ENCODE data around the gene DPYSL4.

DNA sequence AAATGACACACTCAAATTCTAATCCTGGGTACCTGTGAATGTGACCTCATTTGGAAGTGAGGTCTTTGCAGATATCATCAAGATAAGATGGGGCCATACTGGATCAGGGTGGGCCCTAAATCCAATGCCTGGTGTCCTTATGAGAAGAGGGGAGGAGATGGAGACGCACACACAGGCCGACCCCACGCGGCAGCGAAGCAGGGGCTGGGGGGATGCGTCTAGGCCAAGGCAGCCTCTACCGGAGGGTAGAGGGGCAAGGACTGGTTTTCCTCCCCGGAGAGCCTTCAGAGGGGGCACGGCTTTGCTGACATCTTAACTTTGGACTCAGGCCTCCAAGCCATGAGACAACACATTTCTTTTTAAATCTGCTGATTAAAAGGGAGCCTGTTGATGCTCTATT, 33.3 kb downstream of the DPYSL4 start:
- TF ChIP-seq CTCF (IDR thresholded peaks at IDR 0.05; ENCODE audit: poor library complexity) = no peak
- no peak for TF ChIP-seq EZH2 (IDR thresholded peaks at IDR 0.05; ENCODE audit: borderline replicate concordance)

All from hepatocyte (in vitro differentiated cells).